HG02588 (cell line): Measurements from ENCODE around the gene SSX3.
"Not testable (repeated sequence)": the region's sequence is repeated elsewhere in the genome, so short reads cannot be mapped to it uniquely, and the experiment has no call there.

Experiments
- ATAC-seq: cut with Tn5 transposase; IDR thresholded peaks from one replicate; pipeline ENCODE4 v1.9.1; 2021; ENCODE audit warnings: mild to moderate bottlenecking, moderate library complexity; ENCODE audit not compliant: unreplicated experiment

Gene SSX3, protein sequence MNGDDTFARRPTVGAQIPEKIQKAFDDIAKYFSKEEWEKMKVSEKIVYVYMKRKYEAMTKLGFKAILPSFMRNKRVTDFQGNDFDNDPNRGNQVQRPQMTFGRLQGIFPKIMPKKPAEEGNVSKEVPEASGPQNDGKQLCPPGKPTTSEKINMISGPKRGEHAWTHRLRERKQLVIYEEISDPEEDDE

DNA sequence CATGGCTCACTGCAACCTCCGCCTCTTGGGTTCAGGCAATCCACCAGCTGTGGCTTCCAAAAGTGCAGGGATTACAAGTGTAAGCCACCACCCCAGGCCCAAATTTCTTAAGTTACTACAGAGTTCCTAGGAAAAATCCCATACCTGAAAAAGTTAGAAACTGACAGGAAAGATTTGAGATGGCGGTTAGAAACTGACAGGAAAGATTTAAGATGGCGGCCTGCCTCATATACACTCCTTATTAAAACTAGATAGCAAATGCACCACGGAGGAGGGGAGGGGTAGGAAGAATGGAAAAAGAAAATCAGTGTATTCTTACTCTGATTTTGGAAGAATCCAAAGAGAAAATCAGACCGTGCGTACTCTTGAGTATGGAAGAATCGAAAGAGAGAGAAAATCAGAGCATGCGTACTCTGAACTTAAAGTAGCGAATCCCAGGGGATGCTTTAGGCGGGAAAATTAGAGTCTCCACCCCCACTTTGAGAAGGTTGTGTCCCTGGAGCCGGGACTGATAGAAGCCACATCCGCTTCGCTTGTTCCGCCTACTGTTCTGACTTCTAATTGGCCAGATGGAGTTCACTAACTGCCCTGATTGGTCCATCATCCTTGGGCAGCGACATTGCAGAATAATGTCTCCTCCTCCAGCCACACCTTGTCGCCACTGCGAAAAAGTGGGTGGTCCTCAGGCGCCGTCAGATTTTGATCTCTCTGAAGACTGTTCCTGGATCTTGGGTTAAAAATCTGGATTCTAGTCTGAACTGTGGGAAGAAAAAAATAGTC is at the start of gene SSX3:
Gene SSX3 (minus strand): TSS at position 389 of the 780 bp plus-strand sequence. CDS start 1,454 bp downstream, outside the sequence.
- not testable (repeated sequence) for ATAC-seq

GRCh38 chrX:48397825-48398224 is 41.3 kb upstream of the SSX3 start:
- not testable (repeated sequence) for ATAC-seq

- ATAC-seq: not testable (repeated sequence)
Measured at GRCh38 chrX:48396931-48397330, 40.4 kb upstream of the SSX3 start.

DNA sequence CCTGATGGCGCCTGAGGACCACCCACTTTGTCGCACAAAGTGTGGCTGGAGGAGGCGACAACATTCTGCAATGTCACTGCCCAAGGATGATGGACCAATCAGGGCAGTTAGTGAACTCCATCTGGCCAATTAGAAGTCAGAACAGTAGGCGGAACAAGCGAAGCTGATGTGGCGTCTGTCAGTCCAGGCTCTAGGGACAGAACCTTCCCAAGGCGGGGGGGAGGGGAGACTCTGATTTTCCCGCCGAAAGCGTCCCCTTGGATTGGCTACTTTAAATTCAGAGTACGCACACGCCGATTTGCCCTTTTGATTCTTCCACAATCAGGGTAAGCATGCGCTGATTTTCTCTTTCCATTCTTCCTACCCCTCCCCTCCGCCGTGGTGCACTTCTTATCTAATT is 26.7 kb upstream of the SSX3 start, which contains the start of gene SSX4:
Gene SSX4 (plus strand): TSS at position 301 of the 400 bp plus-strand sequence. CDS start 515 bp downstream, outside the sequence.
- ATAC-seq: not testable (repeated sequence)

GRCh38 chrX:48370408-48370807 is 13.9 kb upstream of the SSX3 start:
- not testable (repeated sequence) for ATAC-seq

DNA sequence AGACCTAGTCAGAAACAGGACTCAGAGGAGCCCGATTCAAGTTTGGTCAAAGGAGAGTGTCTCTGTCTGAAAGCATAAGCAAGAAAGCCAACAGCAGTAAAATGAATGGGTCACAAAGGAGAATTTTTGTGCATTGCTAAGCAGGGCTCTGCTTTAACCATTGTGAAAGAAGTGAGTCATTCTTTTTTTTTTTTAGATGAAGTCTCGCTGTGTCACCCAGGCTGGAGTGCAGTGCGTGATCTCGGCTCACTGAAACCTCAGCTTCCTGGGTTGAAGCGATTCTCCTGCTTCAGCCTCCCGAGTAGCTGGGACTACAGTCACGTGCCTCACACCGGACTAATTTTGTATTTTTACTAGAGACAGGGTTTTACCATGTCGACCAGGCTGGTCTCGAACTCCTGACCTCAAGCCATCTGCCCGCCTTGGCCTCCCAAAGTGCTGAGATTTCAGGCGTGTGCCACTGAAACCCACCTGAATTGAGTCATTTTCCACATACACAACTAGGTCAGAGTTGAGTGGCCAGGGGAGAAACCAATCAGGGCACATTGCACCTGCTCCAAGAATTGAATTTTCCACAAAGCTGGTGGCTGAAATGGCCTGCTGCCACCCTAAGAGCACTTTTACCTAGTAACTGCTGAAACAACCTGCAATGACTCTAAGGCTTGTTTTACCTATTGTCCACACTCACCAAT is 11.4 kb upstream of the SSX3 start:
- ATAC-seq: not testable (repeated sequence)

GRCh38 chrX:48359281-48359680 is 2.8 kb upstream of the SSX3 start:
- ATAC-seq: not testable (repeated sequence)

GRCh38 chrX:48357681-48358080 is 1.2 kb upstream of the SSX3 start:
- ATAC-seq: no peak

- ATAC-seq: not testable (repeated sequence)
Measured at GRCh38 chrX:48346059-48346458, 10.4 kb downstream of the SSX3 start.

DNA sequence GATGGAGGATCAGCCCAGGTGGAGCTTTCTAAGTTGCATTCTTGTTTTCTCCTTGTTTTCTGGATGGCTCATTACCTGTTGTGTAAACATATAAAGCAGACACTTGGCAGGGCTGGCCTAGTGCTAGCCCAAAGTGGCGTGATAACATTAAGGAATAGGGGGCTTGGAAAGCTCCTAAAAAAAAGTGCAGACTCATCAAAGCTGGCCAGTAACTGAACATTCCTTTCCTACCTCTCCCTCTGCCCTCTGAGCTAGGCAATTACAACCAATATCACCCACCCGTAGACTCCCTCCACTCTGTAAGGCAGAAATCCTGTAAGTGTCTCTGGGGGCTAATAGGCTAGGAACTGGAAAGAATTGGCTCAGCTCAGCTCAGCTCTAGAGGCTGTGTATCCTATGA is 42.5 kb downstream of the SSX3 start:
- not testable (repeated sequence) for ATAC-seq

DNA sequence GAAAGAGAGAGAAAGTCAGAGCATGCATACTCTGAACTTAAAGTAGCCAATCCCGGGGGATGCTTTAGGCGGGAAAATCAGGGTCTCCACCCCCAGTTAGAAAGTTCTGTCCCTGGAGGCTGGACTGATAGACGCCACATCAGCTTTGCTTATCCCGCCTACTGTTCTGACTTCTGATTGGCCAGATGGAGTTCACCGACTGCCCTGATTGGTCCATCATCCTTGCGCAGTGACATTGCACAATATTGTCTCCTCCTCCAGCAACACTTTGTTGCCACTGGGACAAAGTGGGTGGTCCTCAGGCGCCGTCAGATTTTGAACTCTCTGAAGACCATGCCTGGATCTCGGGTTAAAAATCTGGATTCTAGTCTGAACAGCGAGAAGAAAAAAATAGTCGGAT is 50.3 kb downstream of the SSX3 start:
- no peak for ATAC-seq
